HepG2 (cell line): ENCODE measurements around the gene ZDBF2. TPM values are rescaled to one million over a fixed set of nuclear protein-coding genes. Genes with fewer than 3 reads are reported as not detected.

Experiments used
- ASH2L ChIP-seq: fragments of 300-600, 200-600 bp; sonication (generic); IDR thresholded peaks from 2 replicates; pipeline ENCODE4 v1.7.0; 2017; ENCODE audit warnings: low read depth, mild to moderate bottlenecking, moderate library complexity, mixed read lengths, low read length; ENCODE audit not compliant: insufficient read length
- ETV5 ChIP-seq: IDR thresholded peaks from 2 replicates; pipeline ENCODE4 v1.6.1; 2018; ENCODE audit warnings: missing biosample characterization, missing genetic modification reagents, inconsistent platforms, borderline replicate concordance
- GATAD1 ChIP-seq: IDR thresholded peaks from 2 replicates; pipeline ENCODE4 v1.6.1; 2016; ENCODE audit warnings: missing genetic modification reagents, missing compliant biosample characterization
- JUNB ChIP-seq: sonication (generic); formaldehyde crosslinking; IDR thresholded peaks from 2 replicates; pipeline ENCODE4 v1.8.0; 2022; ENCODE audit warnings: missing genetic modification reagents, mild to moderate bottlenecking, borderline replicate concordance
- MIER2 ChIP-seq: IDR thresholded peaks from 2 replicates; pipeline ENCODE4 v1.6.1; 2016; ENCODE audit warnings: missing biosample characterization, missing genetic modification reagents
- NFRKB ChIP-seq: fragments of 450-650 bp; IDR thresholded peaks from 2 replicates; pipeline ENCODE4 v1.6.1; 2017
- NFYC ChIP-seq: IDR thresholded peaks from 2 replicates; pipeline ENCODE4 v1.6.1; 2016; ENCODE audit warnings: missing genetic modification reagents, missing compliant biosample characterization
- PITX1 ChIP-seq: sonication (generic); formaldehyde crosslinking; IDR thresholded peaks from 2 replicates; pipeline ENCODE4 v1.5.1; 2020; ENCODE audit warnings: mild to moderate bottlenecking, missing genetic modification reagents
- POLR2G ChIP-seq: fragments of 200-400 bp; formaldehyde crosslinking; IDR thresholded peaks from 2 replicates; pipeline ENCODE4 v1.6.1; 2018; ENCODE audit warnings: mild to moderate bottlenecking, low read depth, low read length, moderate library complexity
- TCF7 ChIP-seq: sonication (generic); IDR thresholded peaks from 2 replicates; pipeline ENCODE4 v1.6.1; 2016; ENCODE audit warnings: antibody characterized with exemption, low read depth
- ZKSCAN1 ChIP-seq: fragments of 150-350 bp; IDR thresholded peaks from 2 replicates; pipeline ENCODE4 v1.6.1; 2014; ENCODE audit warnings: low read length
- ZNF136 ChIP-seq: sonication (generic); formaldehyde crosslinking; IDR thresholded peaks from 2 replicates; pipeline ENCODE4 v1.8.1; 2022; ENCODE audit warnings: low read depth, mild to moderate bottlenecking, moderate library complexity, missing genetic modification reagents
- ZNF577 ChIP-seq: sonication (generic); formaldehyde crosslinking; IDR thresholded peaks from 2 replicates; pipeline ENCODE4 v1.4.0; 2020; ENCODE audit warnings: mild to moderate bottlenecking, low read depth, missing genetic modification reagents, borderline replicate concordance
- ZNF607 ChIP-seq: sonication (generic); formaldehyde crosslinking; IDR thresholded peaks from 2 replicates; pipeline ENCODE4 v1.5.1; 2020; ENCODE audit warnings: missing genetic modification reagents, mild to moderate bottlenecking, borderline replicate concordance
- ZNF616 ChIP-seq: sonication (generic); formaldehyde crosslinking; IDR thresholded peaks from 2 replicates; pipeline ENCODE4 v1.5.0; 2020; ENCODE audit warnings: low read depth, mild to moderate bottlenecking, missing genetic modification reagents
- ZNF772 ChIP-seq: sonication (generic); formaldehyde crosslinking; IDR thresholded peaks from 2 replicates; pipeline ENCODE4 v1.5.0; 2020; ENCODE audit warnings: mild to moderate bottlenecking, missing genetic modification reagents
- polyA plus RNA-seq, 8 experiments: library from polyadenylated mRNA; depleted of rRNA in 3 of 8; stranded (reverse) in 7 of 8; unstranded in 1 of 8; fragments of >200 nt; fragmentation: Illumina TruSeq in 4 of 8; extraction: Trizol in 4 of 8; gene quantifications; 2 replicates each; pipeline versions ENCODE4 v1.2.1 to v1.2.3, GENCODE V29; 2011 to 2016; ENCODE audit warnings: low read depth in 4 of 8, missing spikeins in 1 of 8, mixed read lengths in 1 of 8; ENCODE audit not compliant: insufficient read depth in 1 of 8
- total RNA-seq, 5 experiments: library from RNA; depleted of rRNA; stranded (reverse); fragments of >200 nt; fragmentation: Illumina TruSeq; extraction: Trizol; gene quantifications; 2 replicates each; pipeline ENCODE4 v1.2.3, GENCODE V29; 2016; ENCODE audit warnings: low read depth in 1 of 5
- TF ChIP-seq, protein P1 (sequence below): sonication (generic); formaldehyde crosslinking; IDR thresholded peaks from 2 replicates; pipeline ENCODE4 v1.4.0; 2020; ENCODE audit warnings: missing genetic modification reagents, low read depth, mild to moderate bottlenecking, borderline replicate concordance
- TF ChIP-seq, protein P2 (sequence below): sonication (generic); formaldehyde crosslinking; IDR thresholded peaks from 2 replicates; pipeline ENCODE4 v1.4.0; 2020; ENCODE audit warnings: missing genetic modification reagents
- TF ChIP-seq, protein P3 (sequence below): IDR thresholded peaks from 2 replicates; pipeline ENCODE4 v1.6.1; 2012; ENCODE audit warnings: low read length, improper control_type of control experiment
- TF ChIP-seq, protein P4 (sequence below): sonication (generic); formaldehyde crosslinking; IDR thresholded peaks from 2 replicates; pipeline ENCODE4 v1.4.0; 2020; ENCODE audit warnings: missing genetic modification reagents
- TF ChIP-seq, protein P5 (sequence below): sonication (generic); formaldehyde crosslinking; conservative IDR thresholded peaks from 2 replicates; pipeline ENCODE4 v1.4.0; 2020; ENCODE audit warnings: missing genetic modification reagents

ZDBF2 gene
- total and polyA plus RNA-seq, 2 of the 13 experiments (the other 11 are each of a cell fraction or from before 2014, with no cell fraction given): 1.5 to 2.0 TPM

DNA sequence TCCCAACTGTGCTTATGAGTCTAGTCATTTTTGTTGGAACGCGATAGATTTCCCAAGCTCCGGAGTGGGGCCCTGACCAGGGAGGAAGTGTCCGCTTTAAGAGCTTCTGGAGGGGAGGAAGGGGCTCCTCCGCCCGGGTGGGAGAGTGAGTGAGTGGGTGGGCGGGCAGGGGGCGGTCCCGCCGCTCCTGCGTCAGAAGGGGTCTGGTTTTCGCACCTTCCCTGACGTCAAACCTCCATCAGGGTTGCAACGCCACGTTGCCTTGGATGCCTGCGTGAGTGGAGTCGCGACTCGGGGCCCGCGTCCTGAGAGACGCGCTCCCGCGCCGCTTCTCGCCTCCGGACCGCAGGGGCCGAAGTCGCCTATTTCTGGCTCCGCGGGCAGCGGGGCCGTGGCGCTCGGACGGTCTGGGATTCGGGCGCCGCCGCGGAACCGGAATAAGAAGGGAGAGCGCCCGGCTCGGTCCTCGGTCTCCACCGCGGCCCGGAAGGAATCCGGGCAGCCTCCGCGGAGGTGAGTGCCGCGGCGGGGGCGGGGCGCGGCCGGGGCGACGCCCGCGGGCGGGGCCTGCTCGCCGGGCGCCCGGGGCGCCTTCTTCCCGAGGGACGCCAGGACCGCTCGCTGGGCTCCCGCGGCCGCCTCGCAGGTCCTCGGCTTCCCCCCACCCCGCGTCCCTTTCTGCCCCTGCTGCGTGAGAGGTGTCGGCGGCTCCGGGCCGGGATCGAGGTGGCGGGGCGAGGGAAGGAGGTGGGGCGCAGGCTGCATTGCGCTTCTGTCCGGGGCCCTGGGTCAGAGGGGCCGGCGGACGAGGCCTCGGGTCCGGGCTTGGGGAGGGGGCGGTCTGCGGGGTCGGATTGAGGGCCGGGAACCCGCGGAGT is at the start of gene ZDBF2 (continued):
- TF ChIP-seq, protein P1, sequence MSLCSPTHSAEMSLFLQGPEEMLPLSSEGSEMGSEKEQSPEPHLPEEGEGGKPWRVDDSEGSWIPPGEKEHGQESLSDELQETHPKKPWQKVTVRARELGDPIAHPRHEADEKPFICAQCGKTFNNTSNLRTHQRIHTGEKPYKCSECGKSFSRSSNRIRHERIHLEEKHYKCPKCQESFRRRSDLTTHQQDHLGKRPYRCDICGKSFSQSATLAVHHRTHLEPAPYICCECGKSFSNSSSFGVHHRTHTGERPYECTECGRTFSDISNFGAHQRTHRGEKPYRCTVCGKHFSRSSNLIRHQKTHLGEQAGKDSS (CRISPR knock-in tag): 0 out of 2 replicates have a peak, but pooled peaks have one; percentile 18
- TF ChIP-seq MIER2 (CRISPR knock-in tag): no peak
- TF ChIP-seq NFRKB: no peak
- no peak for TF ChIP-seq NFYC (CRISPR knock-in tag)
- TF ChIP-seq ASH2L: peak; percentile 40
- no peak for TF ChIP-seq ZNF607 (CRISPR knock-in tag)
- no peak for TF ChIP-seq ZNF616 (CRISPR knock-in tag)
- TF ChIP-seq, protein P2, sequence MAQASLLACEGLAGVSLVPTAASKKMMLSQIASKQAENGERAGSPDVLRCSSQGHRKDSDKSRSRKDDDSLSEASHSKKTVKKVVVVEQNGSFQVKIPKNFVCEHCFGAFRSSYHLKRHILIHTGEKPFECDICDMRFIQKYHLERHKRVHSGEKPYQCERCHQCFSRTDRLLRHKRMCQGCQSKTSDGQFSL (CRISPR knock-in tag): no peak
- no peak; the same call in 1 of the 2 replicates for TF ChIP-seq ETV5
- peak; percentile 65; the same call in 1 of the 2 replicates for TF ChIP-seq ZNF772
- TF ChIP-seq JUNB (CRISPR knock-in tag): no peak
- TF ChIP-seq, protein P3, sequence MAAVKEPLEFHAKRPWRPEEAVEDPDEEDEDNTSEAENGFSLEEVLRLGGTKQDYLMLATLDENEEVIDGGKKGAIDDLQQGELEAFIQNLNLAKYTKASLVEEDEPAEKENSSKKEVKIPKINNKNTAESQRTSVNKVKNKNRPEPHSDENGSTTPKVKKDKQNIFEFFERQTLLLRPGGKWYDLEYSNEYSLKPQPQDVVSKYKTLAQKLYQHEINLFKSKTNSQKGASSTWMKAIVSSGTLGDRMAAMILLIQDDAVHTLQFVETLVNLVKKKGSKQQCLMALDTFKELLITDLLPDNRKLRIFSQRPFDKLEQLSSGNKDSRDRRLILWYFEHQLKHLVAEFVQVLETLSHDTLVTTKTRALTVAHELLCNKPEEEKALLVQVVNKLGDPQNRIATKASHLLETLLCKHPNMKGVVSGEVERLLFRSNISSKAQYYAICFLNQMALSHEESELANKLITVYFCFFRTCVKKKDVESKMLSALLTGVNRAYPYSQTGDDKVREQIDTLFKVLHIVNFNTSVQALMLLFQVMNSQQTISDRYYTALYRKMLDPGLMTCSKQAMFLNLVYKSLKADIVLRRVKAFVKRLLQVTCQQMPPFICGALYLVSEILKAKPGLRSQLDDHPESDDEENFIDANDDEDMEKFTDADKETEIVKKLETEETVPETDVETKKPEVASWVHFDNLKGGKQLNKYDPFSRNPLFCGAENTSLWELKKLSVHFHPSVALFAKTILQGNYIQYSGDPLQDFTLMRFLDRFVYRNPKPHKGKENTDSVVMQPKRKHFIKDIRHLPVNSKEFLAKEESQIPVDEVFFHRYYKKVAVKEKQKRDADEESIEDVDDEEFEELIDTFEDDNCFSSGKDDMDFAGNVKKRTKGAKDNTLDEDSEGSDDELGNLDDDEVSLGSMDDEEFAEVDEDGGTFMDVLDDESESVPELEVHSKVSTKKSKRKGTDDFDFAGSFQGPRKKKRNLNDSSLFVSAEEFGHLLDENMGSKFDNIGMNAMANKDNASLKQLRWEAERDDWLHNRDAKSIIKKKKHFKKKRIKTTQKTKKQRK: no peak
- TF ChIP-seq, protein P4, sequence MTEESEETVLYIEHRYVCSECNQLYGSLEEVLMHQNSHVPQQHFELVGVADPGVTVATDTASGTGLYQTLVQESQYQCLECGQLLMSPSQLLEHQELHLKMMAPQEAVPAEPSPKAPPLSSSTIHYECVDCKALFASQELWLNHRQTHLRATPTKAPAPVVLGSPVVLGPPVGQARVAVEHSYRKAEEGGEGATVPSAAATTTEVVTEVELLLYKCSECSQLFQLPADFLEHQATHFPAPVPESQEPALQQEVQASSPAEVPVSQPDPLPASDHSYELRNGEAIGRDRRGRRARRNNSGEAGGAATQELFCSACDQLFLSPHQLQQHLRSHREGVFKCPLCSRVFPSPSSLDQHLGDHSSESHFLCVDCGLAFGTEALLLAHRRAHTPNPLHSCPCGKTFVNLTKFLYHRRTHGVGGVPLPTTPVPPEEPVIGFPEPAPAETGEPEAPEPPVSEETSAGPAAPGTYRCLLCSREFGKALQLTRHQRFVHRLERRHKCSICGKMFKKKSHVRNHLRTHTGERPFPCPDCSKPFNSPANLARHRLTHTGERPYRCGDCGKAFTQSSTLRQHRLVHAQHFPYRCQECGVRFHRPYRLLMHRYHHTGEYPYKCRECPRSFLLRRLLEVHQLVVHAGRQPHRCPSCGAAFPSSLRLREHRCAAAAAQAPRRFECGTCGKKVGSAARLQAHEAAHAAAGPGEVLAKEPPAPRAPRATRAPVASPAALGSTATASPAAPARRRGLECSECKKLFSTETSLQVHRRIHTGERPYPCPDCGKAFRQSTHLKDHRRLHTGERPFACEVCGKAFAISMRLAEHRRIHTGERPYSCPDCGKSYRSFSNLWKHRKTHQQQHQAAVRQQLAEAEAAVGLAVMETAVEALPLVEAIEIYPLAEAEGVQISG (CRISPR knock-in tag): peak; percentile 43; the same call in 1 of the 2 replicates
- TF ChIP-seq, protein P5, sequence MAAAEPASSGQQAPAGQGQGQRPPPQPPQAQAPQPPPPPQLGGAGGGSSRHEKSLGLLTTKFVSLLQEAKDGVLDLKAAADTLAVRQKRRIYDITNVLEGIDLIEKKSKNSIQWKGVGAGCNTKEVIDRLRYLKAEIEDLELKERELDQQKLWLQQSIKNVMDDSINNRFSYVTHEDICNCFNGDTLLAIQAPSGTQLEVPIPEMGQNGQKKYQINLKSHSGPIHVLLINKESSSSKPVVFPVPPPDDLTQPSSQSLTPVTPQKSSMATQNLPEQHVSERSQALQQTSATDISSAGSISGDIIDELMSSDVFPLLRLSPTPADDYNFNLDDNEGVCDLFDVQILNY (CRISPR knock-in tag): 0 out of 2 replicates have a peak, but pooled peaks have one; percentile 16
- no peak for TF ChIP-seq GATAD1
- TF ChIP-seq ZNF136 (CRISPR knock-in tag): 0 out of 2 replicates have a peak, but pooled peaks have one; percentile 12
- TF ChIP-seq ZKSCAN1: no peak
- TF ChIP-seq ZNF577: no peak
- no peak for TF ChIP-seq PITX1 (CRISPR knock-in tag)
- TF ChIP-seq TCF7: no peak
- peak; percentile 62; the same call in 1 of the 2 replicates for TF ChIP-seq POLR2G
